ENCODE results near the gene PDPK1. TPM values are rescaled to one million over a fixed set of nuclear protein-coding genes. Genes with fewer than 3 reads are reported as not detected.
A peak's percentile ranks its signal among the peaks of the same experiment; 100 is the strongest.
"Not testable (repeated sequence)": the region's sequence is repeated elsewhere in the genome, so short reads cannot be mapped to it uniquely, and the experiment has no call there.

Gene PDPK1
- total RNA-seq, 4 donors from 2014 or later = 31.6 to 49.8 (median 47.8) TPM

- H3K4me1 ChIP-seq = peaks cover 49% of the 10 kb centered on the region
- WGBS = 49% methylated on average over 6 of the region's 14 CpGs
- DNase-seq (ENCODE audit: low spot score in 2 of 2); H3K4me3 ChIP-seq; H3K36me3 ChIP-seq; H3K27ac ChIP-seq; H3K27me3 ChIP-seq; H3K9me3 ChIP-seq: not testable (repeated sequence)
- peak in 1 of 2 donors; percentile 31 for TF ChIP-seq CTCF (IDR thresholded peaks at IDR 0.05)
These were observed 2.1 kb downstream of the PDPK1 start for GRCh38 chr16:2539845-2540458.

GRCh38 chr16:2540912-2541311, 3.1 kb downstream of the PDPK1 start:
- H3K9me3 ChIP-seq; H3K27me3 ChIP-seq; H3K36me3 ChIP-seq; H3K4me3 ChIP-seq; H3K27ac ChIP-seq; DNase-seq (ENCODE audit: low spot score in 2 of 2): not testable (repeated sequence)
- 73% methylated on average over 4 of the region's 4 CpGs for WGBS
- peaks cover 47% of the 10 kb centered on the region for H3K4me1 ChIP-seq

GRCh38 chr16:2541409-2541808, 3.6 kb downstream of the PDPK1 start:
- not testable (repeated sequence) for H3K27me3 ChIP-seq; H3K9me3 ChIP-seq; H3K4me3 ChIP-seq; H3K36me3 ChIP-seq; DNase-seq (ENCODE audit: low spot score in 2 of 2); H3K27ac ChIP-seq
- H3K4me1 ChIP-seq = peaks cover 47% of the 10 kb centered on the region
- WGBS = 56% methylated on average over 5 of the region's 6 CpGs

DNA sequence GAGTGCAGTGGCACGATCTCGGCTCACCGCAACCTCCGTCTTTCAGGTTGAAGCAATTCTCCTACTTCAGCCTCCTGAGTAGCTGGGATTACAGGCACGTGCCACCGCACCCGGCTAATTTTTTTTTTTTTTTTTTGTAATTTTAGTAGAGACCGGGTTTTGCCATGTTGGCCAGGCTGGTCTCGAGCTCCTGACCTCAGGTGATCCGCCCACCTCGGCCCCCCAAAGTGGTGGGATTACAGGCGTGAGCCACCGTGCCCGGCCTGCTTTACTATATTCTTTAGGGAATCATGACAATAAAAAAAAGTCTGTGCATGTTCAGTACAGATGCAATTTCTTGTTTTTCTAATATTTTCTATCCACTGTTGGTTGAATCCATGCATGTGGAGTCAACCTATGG, 6.0 kb downstream of the PDPK1 start:
- not testable (repeated sequence) for H3K27ac ChIP-seq; H3K36me3 ChIP-seq; H3K27me3 ChIP-seq; H3K9me3 ChIP-seq; H3K4me3 ChIP-seq; DNase-seq (ENCODE audit: low spot score in 2 of 2)
- H3K4me1 ChIP-seq = peaks cover 37% of the 10 kb centered on the region
- WGBS = 90% methylated on average over 14 of the region's 14 CpGs

DNA sequence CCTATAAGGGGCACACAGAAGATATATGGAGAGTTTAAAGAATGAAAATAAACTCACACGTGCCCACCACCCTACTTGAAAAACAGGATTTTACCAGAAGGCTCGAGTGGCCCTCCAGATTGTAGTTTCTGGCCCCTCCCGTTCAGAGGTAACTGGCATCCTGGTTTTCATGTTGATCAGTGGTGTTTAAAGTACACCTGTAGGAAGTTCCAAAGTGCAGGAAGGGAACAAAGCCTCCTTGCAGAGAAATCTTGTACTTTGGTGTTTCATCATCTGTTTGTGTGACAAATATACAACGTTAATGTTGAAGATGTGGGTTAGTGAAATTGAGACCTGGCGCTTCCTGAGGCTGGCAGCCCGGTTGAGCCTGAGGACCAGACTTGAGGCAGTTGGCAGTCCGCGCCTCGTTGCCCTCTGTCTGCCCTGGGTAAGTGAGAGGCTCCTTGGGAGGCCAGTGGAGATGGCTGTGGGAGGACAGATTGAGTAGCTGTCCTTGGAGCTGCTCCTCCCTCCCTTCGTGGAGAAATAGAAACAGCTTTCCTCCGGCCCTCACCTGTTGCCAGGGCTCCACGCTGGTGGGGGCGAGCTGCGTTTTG, 12.6 kb downstream of the PDPK1 start:
- not testable (repeated sequence) for DNase-seq (ENCODE audit: low spot score in 2 of 2)

DNA sequence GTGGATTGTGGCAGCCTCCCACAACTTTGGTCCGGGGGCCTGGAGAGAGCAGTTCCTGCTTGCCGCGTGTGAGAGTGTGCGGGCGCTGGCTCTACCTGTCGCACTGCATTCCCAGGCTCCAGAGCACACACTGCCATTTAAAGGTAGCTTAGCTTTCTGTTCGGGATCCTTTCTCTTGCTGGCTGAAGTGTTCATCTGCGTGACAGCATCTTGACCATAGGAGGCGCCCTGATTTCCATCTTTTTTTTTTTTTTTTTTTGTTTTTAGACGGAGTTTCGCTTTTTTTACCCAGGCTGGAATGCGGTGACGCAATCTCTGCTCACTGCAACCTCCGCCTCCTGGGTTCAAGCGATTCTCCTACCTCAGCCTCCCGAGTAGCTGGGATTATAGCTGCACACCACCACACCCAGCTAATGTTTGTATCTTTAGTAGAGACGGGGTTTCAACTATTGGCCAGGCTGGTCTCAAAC, 13.6 kb downstream of the PDPK1 start:
- H3K4me1 ChIP-seq, H3K9me3 ChIP-seq, H3K36me3 ChIP-seq, H3K27me3 ChIP-seq, H3K27ac ChIP-seq, H3K4me3 ChIP-seq: not testable (repeated sequence)
- DNase-seq (ENCODE audit: low spot score in 2 of 2) = peak in 1 of 2 donors; percentile 18
- 44% methylated on average over 16 of the region's 17 CpGs for WGBS

More for the DNA sequence above, 12.6 kb downstream of the PDPK1 start:
- not testable (repeated sequence) for H3K36me3 ChIP-seq, H3K27me3 ChIP-seq, H3K27ac ChIP-seq, H3K9me3 ChIP-seq, H3K4me3 ChIP-seq
- H3K4me1 ChIP-seq = peaks cover 11% of the 10 kb centered on the region
- 29% methylated on average over 1 of the region's 14 CpGs for WGBS

DNA sequence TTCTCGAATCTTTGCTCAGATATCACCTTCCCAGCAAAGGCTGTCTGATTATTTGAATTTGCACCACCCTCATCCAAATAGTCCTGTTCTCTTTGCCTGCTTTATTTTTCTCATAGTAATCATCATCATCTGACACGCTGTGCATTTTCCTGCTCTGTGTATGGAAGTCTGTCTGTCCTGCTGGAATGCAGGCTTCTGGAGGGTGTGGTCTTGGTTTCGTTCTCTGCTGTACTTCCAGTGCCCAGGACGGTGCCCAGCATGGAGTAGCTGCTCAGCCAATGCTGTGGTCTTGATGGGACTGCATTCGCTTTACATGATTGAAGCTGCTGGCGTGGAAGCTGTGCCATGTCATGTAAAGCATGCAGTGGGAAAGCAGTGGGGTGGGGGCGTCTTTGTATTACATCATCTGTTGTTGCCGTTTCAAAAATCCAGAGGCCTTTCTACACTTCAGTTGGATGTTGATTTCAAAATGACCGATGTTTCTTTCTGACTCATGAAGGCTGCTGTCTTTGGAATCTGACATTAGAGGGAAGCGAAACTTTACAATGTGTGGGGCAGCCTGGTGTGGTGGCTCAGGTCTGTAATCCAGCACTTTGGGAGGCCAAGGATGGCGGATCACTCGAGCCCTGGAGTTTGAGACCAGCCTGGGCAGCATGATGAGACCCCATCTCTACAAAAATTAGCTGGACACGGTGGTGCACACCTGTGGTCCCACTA, 17.0 kb downstream of the PDPK1 start:
- H3K36me3 ChIP-seq; H3K4me3 ChIP-seq; H3K4me1 ChIP-seq; DNase-seq (ENCODE audit: low spot score in 2 of 2); H3K27me3 ChIP-seq; H3K27ac ChIP-seq; H3K9me3 ChIP-seq: not testable (repeated sequence)
- WGBS = no CpG with 5 or more reads among the region's 13 CpGs

GRCh38 chr16:2557150-2557549, 19.3 kb downstream of the PDPK1 start:
- no CpG with 5 or more reads among the region's 15 CpGs for WGBS
- H3K36me3 ChIP-seq, H3K4me3 ChIP-seq, H3K27me3 ChIP-seq, H3K4me1 ChIP-seq, H3K9me3 ChIP-seq, H3K27ac ChIP-seq: not testable (repeated sequence)
- peak in 1 of 2 donors; percentile 73 for DNase-seq (ENCODE audit: low spot score in 2 of 2)

DNA sequence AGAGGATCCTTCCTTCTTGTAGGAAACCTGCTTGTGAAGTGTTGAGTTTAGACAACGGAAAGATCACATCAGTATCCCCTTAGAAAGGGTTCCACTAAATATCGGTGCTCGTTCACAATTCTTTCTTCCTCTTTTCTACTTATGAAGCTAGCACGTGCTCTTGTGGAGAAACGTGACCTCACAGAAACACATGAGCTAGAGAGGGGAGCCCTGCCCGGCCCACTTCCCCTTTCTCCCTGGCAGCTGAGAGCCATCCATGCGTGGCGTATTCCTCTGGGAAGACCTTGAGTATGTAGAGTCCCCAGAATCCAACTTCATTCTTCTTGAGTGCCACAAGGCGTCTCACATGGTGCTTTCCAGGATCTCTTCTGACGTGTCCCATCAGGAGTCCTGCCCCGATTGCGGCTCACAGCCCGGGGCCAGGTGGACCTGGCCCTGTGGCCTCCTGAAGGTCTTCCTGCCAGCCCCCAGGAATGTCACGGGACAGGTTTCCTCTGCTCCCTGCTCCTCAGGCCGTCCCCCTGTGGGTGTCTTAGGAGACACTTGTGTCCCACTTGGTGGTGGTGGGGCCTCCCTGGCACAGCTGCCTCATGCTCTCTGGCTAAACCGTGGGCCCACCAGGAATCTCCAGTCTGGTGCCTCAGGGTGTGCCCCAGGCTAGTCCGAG, 22.4 kb downstream of the PDPK1 start:
- not testable (repeated sequence) for H3K9me3 ChIP-seq; H3K4me1 ChIP-seq; H3K4me3 ChIP-seq; H3K27me3 ChIP-seq; H3K36me3 ChIP-seq; DNase-seq (ENCODE audit: low spot score in 2 of 2); H3K27ac ChIP-seq
- WGBS = 59% methylated on average over 6 of the region's 17 CpGs

All from suprapubic skin (tissue), 4 donors.